H9 (cell line): ENCODE measurements around the gene PRR5L. TPM values are rescaled to one million over a fixed set of nuclear protein-coding genes. Genes with fewer than 3 reads are reported as not detected.

Experiments used
- DNase-seq: peaks from one replicate; pipeline ENCODE4 v3.0.0-alpha.2; 2017
- H2AFZ ChIP-seq: one replicate; pipeline ENCODE4 v1.6.1; 2013; ENCODE audit warnings: mild to moderate bottlenecking, low read length, control low read depth, moderate library complexity
- H2AK5ac ChIP-seq: 2 replicates; pipeline ENCODE4 v1.6.1; 2013; ENCODE audit warnings: low read length, control low read depth, mixed read lengths; ENCODE audit not compliant: insufficient read length
- H2BK120ac ChIP-seq: one replicate; pipeline ENCODE4 v1.6.1; 2013; ENCODE audit warnings: low read depth, mild to moderate bottlenecking, low read length, control low read depth, inconsistent platforms; ENCODE audit not compliant: poor library complexity, severe bottlenecking
- H2BK12ac ChIP-seq: 2 replicates; pipeline ENCODE4 v1.6.1; 2013; ENCODE audit warnings: low read length, control low read depth, mixed read lengths, low read depth; ENCODE audit not compliant: insufficient read length
- H2BK15ac ChIP-seq: 2 replicates; pipeline ENCODE4 v1.6.1; 2013; ENCODE audit warnings: low read depth, low read length, control low read depth
- H2BK20ac ChIP-seq: one replicate; pipeline ENCODE4 v1.6.1; 2013; ENCODE audit warnings: low read depth, mild to moderate bottlenecking, low read length, control low read depth, inconsistent platforms; ENCODE audit not compliant: poor library complexity, severe bottlenecking
- H2BK5ac ChIP-seq: 2 replicates; pipeline ENCODE4 v1.6.1; 2013; ENCODE audit warnings: low read length, control low read depth, mixed read lengths; ENCODE audit not compliant: insufficient read length
- H3K14ac ChIP-seq: 2 replicates; pipeline ENCODE4 v1.6.1; 2013; ENCODE audit warnings: low read length, control low read depth; ENCODE audit not compliant: insufficient read depth
- H3K18ac ChIP-seq: 2 replicates; pipeline ENCODE4 v1.6.1; 2013; ENCODE audit warnings: low read depth, mild to moderate bottlenecking, mixed read lengths, low read length, control low read depth; ENCODE audit not compliant: insufficient read length
- H3K23ac ChIP-seq: 2 replicates; pipeline ENCODE4 v1.6.1; 2013; ENCODE audit warnings: low read length, control low read depth, mixed read lengths, low read depth; ENCODE audit not compliant: insufficient read length
- H3K23me2 ChIP-seq: 2 replicates; pipeline ENCODE4 v1.6.1; 2013; ENCODE audit warnings: low read depth, mild to moderate bottlenecking, mixed read lengths, low read length, control low read depth; ENCODE audit not compliant: insufficient read length, poor library complexity, severe bottlenecking
- H3K27ac ChIP-seq: 2 replicates; pipeline ENCODE4 v1.5.1; 2013; ENCODE audit warnings: low read length, control low read depth, mixed read lengths, low read depth; ENCODE audit not compliant: insufficient read length
- H3K27me3 ChIP-seq: 2 replicates; pipeline ENCODE4 v1.6.1; 2013; ENCODE audit warnings: low read length, control low read depth, inconsistent platforms; ENCODE audit not compliant: insufficient read depth
- H3K4ac ChIP-seq: 2 replicates; pipeline ENCODE4 v1.6.1; 2013; ENCODE audit warnings: low read depth, mild to moderate bottlenecking, control low read depth, inconsistent platforms, low read length, moderate library complexity
- H3K4me1 ChIP-seq: 2 replicates; pipeline ENCODE4 v1.6.1; 2013; ENCODE audit warnings: low read length, control low read depth, inconsistent platforms; ENCODE audit not compliant: insufficient read depth
- H3K4me2 ChIP-seq: 2 replicates; pipeline ENCODE4 v1.6.1; 2013; ENCODE audit warnings: low read length, control low read depth, mixed read lengths; ENCODE audit not compliant: insufficient read length, insufficient read depth
- H3K56ac ChIP-seq: 2 replicates; pipeline ENCODE4 v1.6.1; 2013; ENCODE audit warnings: low read depth, mild to moderate bottlenecking, mixed read lengths, low read length, control low read depth; ENCODE audit not compliant: insufficient read length
- H3K79me1 ChIP-seq: 2 replicates; pipeline ENCODE4 v1.6.1; 2013; ENCODE audit warnings: low read depth, mild to moderate bottlenecking, moderate library complexity, low read length, control low read depth, inconsistent platforms; ENCODE audit not compliant: insufficient read depth, poor library complexity, severe bottlenecking
- H3K79me2 ChIP-seq: 2 replicates; pipeline ENCODE4 v1.6.1; 2013; ENCODE audit warnings: low read length, control low read depth, inconsistent platforms; ENCODE audit not compliant: insufficient read depth
- H3K9ac ChIP-seq: 2 replicates; pipeline ENCODE4 v1.6.1; 2013; ENCODE audit warnings: low read length, control low read depth, mixed read lengths; ENCODE audit not compliant: insufficient read length; ENCODE audit errors: extremely low read depth
- H3K9me3 ChIP-seq: one replicate; pipeline ENCODE4 v1.6.1; 2013; ENCODE audit warnings: low read depth, low read length, inconsistent platforms; ENCODE audit not compliant: control insufficient read depth
- H3T11ph ChIP-seq: one replicate; pipeline ENCODE4 v1.6.1; 2013; ENCODE audit warnings: mild to moderate bottlenecking, low read length, control low read depth, inconsistent platforms
- H4K20me1 ChIP-seq: one replicate; pipeline ENCODE4 v1.6.1; 2013; ENCODE audit not compliant: control insufficient read depth, insufficient read length, insufficient read depth
- H4K5ac ChIP-seq: 2 replicates; pipeline ENCODE4 v1.6.1; 2013; ENCODE audit warnings: low read depth, mild to moderate bottlenecking, mixed read lengths, low read length, control low read depth; ENCODE audit not compliant: insufficient read length
- H4K8ac ChIP-seq: replicated peaks from 2 replicates; pipeline ENCODE4 v1.6.1; 2013; ENCODE audit warnings: low read length, control low read depth, mixed read lengths, low read depth; ENCODE audit not compliant: insufficient read length
- H4K91ac ChIP-seq: 2 replicates; pipeline ENCODE4 v1.6.1; 2013; ENCODE audit warnings: low read depth, mild to moderate bottlenecking, moderate library complexity, mixed read lengths, low read length, control low read depth; ENCODE audit not compliant: insufficient read length
- H3K27ac Mint-ChIP-seq, 3 experiments: 2 replicates in 2 of 3; 3 replicates in 1 of 3; pipeline ENCODE4 v1.8.0; 2020 to 2021; ENCODE audit warnings: mixed read lengths in 3 of 3, mild to moderate bottlenecking in 1 of 3, moderate library complexity in 1 of 3
- H3K27me3 Mint-ChIP-seq: 2 replicates; pipeline ENCODE4 v1.8.0; 2021; ENCODE audit warnings: low read depth, mild to moderate bottlenecking, moderate library complexity, mixed read lengths
- H3K36me3 Mint-ChIP-seq, 3 experiments: 2 replicates in 2 of 3; 3 replicates in 1 of 3; pipeline ENCODE4 v1.8.0; 2020 to 2021; ENCODE audit warnings: low read depth in 3 of 3, mixed read lengths in 3 of 3; ENCODE audit not compliant: insufficient read depth in 1 of 3
- H3K4me1 Mint-ChIP-seq, 2 experiments: 2 replicates each; pipeline ENCODE4 v1.8.0; 2020; ENCODE audit warnings: mixed read lengths in 2 of 2
- H3K4me3 Mint-ChIP-seq, 2 experiments: 2 replicates in 1 of 2; 3 replicates in 1 of 2; pipeline ENCODE4 v1.8.0; 2020 to 2021; ENCODE audit warnings: mild to moderate bottlenecking in 2 of 2, mixed read lengths in 2 of 2, moderate library complexity in 1 of 2
- H3K9me3 Mint-ChIP-seq, 2 experiments: 2 replicates in 1 of 2; 3 replicates in 1 of 2; pipeline ENCODE4 v1.8.0; 2020; ENCODE audit warnings: mild to moderate bottlenecking in 2 of 2, mixed read lengths in 2 of 2, moderate library complexity in 1 of 2
- WGBS: extraction: QIAGEN DNeasy Blood & Tissue Kit; methylation state at CpG from one replicate; pipeline ENCODE4 v1.1.7; 2013; ENCODE audit warnings: missing lambda C conversion rate, low lambda C conversion rate, mixed read lengths; ENCODE audit not compliant: insufficient read length; ENCODE audit errors: extremely low coverage; 5-methylcytosine and 5-hydroxymethylcytosine counted together
- total RNA-seq: library from RNA; stranded (reverse); gene quantifications from 2 replicates; pipeline ENCODE4 v1.2.1, GENCODE V29; 2021
- TF ChIP-seq, protein P1 (sequence below): fragments of 200-600 bp; sonication (generic); conservative IDR thresholded peaks from 3 replicates; pipeline ENCODE4 v1.8.0; 2021; ENCODE audit warnings: antibody characterized with exemption, mild to moderate bottlenecking

The PRR5L gene
- total RNA-seq, 1 experiment from 2014 or later: 5.6 TPM

DNA sequence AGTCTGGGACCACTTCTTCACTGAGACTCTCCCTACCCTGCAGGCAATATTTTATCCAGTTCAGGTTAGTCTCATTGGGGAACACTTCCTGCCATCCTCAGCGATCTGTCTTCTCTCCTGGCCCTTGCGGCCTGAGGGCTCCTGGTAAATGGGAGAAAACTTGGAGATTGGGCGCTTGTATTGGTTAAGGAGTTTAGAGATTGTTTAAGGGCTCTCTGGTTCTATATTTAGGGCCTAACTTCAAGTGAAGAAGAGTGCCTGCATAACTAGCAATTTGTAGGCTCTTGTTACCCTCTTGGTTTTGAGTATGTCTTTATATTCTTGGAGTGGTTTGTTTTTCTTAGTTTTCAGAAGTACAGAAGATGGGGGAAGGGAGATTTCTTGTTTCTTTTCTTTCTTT lies 141.3 kb downstream of the PRR5L start:
- no peak overlapping the region for H2BK15ac ChIP-seq
- no peak overlapping the region for H2BK5ac ChIP-seq
- DNase-seq: no peak
- Mint-ChIP-seq H3K4me1 (peaks cover 2% of the 10 kb centered on the region in 2 experiments; a peak in 1 of 4 replicates), H3K9me3 (peaks cover 0 to 2% of the 10 kb centered on the region in 2 experiments; a peak in 2 of 5 replicates), H3K27ac (no peak overlapping the region), H3K36me3 (peaks cover 0 to 13% (median 7%) of the 10 kb centered on the region in 3 experiments; a peak in 4 of 7 replicates), H3K27me3 (no peaks in the 10 kb centered on the region), H3K4me3 (no peak overlapping the region)
- H4K5ac ChIP-seq: no peak overlapping the region
- no CpG with 5 or more reads among the region's 3 CpGs for WGBS
- H3T11ph ChIP-seq: no peak overlapping the region
- no peak overlapping the region for H2BK12ac ChIP-seq
- H3K27ac ChIP-seq: no peak overlapping the region
- no peaks in the 10 kb centered on the region for H3K27me3 ChIP-seq
- no peaks in the 10 kb centered on the region for H3K79me1 ChIP-seq
- H3K18ac ChIP-seq: no peak overlapping the region
- no peak overlapping the region for H3K23ac ChIP-seq
- no peaks in the 10 kb centered on the region for H3K4me1 ChIP-seq
- no peaks in the 10 kb centered on the region for H3K9me3 ChIP-seq
- H3K56ac ChIP-seq: no peak overlapping the region
- no peaks in the 10 kb centered on the region for H3K79me2 ChIP-seq
- H4K91ac ChIP-seq: no peak overlapping the region
- no peak overlapping the region for H2BK20ac ChIP-seq
- H4K20me1 ChIP-seq: no peaks in the 10 kb centered on the region
- no peak overlapping the region for H2AK5ac ChIP-seq
- H3K4me2 ChIP-seq: no peak overlapping the region
- no peak overlapping the region for H4K8ac ChIP-seq
- H3K4ac ChIP-seq: no peak overlapping the region
- no peak overlapping the region for H2BK120ac ChIP-seq
- H2AFZ ChIP-seq: no peak overlapping the region
- H3K9ac ChIP-seq: no peak overlapping the region
- TF ChIP-seq, protein P1, sequence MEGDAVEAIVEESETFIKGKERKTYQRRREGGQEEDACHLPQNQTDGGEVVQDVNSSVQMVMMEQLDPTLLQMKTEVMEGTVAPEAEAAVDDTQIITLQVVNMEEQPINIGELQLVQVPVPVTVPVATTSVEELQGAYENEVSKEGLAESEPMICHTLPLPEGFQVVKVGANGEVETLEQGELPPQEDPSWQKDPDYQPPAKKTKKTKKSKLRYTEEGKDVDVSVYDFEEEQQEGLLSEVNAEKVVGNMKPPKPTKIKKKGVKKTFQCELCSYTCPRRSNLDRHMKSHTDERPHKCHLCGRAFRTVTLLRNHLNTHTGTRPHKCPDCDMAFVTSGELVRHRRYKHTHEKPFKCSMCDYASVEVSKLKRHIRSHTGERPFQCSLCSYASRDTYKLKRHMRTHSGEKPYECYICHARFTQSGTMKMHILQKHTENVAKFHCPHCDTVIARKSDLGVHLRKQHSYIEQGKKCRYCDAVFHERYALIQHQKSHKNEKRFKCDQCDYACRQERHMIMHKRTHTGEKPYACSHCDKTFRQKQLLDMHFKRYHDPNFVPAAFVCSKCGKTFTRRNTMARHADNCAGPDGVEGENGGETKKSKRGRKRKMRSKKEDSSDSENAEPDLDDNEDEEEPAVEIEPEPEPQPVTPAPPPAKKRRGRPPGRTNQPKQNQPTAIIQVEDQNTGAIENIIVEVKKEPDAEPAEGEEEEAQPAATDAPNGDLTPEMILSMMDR: no peak
- no peak overlapping the region for H3K14ac ChIP-seq
- H3K23me2 ChIP-seq: no peaks in the 10 kb centered on the region
